ENCODE data around the gene PARVG.
"Not testable (repeated sequence)": the region's sequence is repeated elsewhere in the genome, so short reads cannot be mapped to it uniquely, and the experiment has no call there.

The PARVG gene

GRCh38 chr22:44217346-44217745 is 36.6 kb downstream of the PARVG start:
- DNase-seq = no peak

GRCh38 chr22:44218071-44218470 is 37.3 kb downstream of the PARVG start:
- no peak for DNase-seq

- DNase-seq = no peak
These were observed 38.6 kb downstream of the PARVG start for GRCh38 chr22:44219101-44219870.

GRCh38 chr22:44220727-44221680 is 40.3 kb downstream of the PARVG start:
- DNase-seq = no peak

GRCh38 chr22:44221710-44222475 is 41.2 kb downstream of the PARVG start:
- DNase-seq = no peak

- no peak for DNase-seq
These were observed 43.4 kb downstream of the PARVG start for GRCh38 chr22:44224166-44224565.

GRCh38 chr22:44225091-44225689 is 44.5 kb downstream of the PARVG start:
- DNase-seq = no peak

GRCh38 chr22:44225812-44226211 is 45.1 kb downstream of the PARVG start:
- DNase-seq = no peak

GRCh38 chr22:44229331-44229730 is 48.6 kb downstream of the PARVG start:
- no peak for DNase-seq

GRCh38 chr22:44229809-44230208 is 49.1 kb downstream of the PARVG start:
- DNase-seq = no peak

GRCh38 chr22:44231233-44231632 is 50.5 kb downstream of the PARVG start:
- DNase-seq = no peak

GRCh38 chr22:44234372-44234771 is 53.6 kb downstream of the PARVG start:
- not testable (repeated sequence) for DNase-seq

GRCh38 chr22:44237290-44237689 is 56.6 kb downstream of the PARVG start:
- no peak for DNase-seq

- DNase-seq = not testable (repeated sequence)
These were observed 60.4 kb downstream of the PARVG start for GRCh38 chr22:44241121-44241520.

- DNase-seq = no peak
These were observed 62.4 kb downstream of the PARVG start for GRCh38 chr22:44242946-44243724.

GRCh38 chr22:44243761-44244160 is 63.0 kb downstream of the PARVG start:
- no peak for DNase-seq

- no peak for DNase-seq
These were observed 63.6 kb downstream of the PARVG start for GRCh38 chr22:44244265-44244822.

GRCh38 chr22:44245438-44245837 is 64.7 kb downstream of the PARVG start:
- no peak for DNase-seq

GRCh38 chr22:44245867-44246266 is 65.1 kb downstream of the PARVG start:
- DNase-seq = no peak

GRCh38 chr22:44246615-44247326 is 66.0 kb downstream of the PARVG start:
- DNase-seq = no peak

GRCh38 chr22:44247346-44247745 is 66.6 kb downstream of the PARVG start:
- DNase-seq = no peak
